ACHN (cell line): Measurements from ENCODE around the gene NOS1AP.

Experiments used
- DNase-seq: peaks from one replicate; pipeline ENCODE4 v3.0.0-alpha.2; 2015
- in situ Hi-C: cut with HindIII; loops from 2 replicates; pipeline ENCODE4 v1.10.0; 2017; ENCODE audit warnings: low sequenced_read_pairs, low pct_ligation_motif_present, low pct_unique_long_range_greater_than_20kb

The NOS1AP gene

GRCh38 chr1:162218975-162219374 lies 149.5 kb downstream of the NOS1AP start:
- no peak for DNase-seq
- in situ Hi-C loops: no loop called here

GRCh38 chr1:162219461-162219860 lies 150.0 kb downstream of the NOS1AP start:
- DNase-seq: no peak
- in situ Hi-C loops: no loop called here

- no peak for DNase-seq
- in situ Hi-C loops: no loop called here
Measured at GRCh38 chr1:162220009-162220539, 150.6 kb downstream of the NOS1AP start.

- in situ Hi-C loops: no loop called here
- no peak for DNase-seq
Measured at GRCh38 chr1:162222014-162222413, 152.5 kb downstream of the NOS1AP start.

GRCh38 chr1:162222730-162223129 lies 153.2 kb downstream of the NOS1AP start:
- DNase-seq: no peak
- in situ Hi-C loops: no loop called here

- DNase-seq: no peak
- in situ Hi-C loops: no loop called here
Measured at GRCh38 chr1:162223488-162223887, 154.0 kb downstream of the NOS1AP start.

- in situ Hi-C loops: no loop called here
- DNase-seq: no peak
Measured at GRCh38 chr1:162224267-162224666, 154.8 kb downstream of the NOS1AP start.

- in situ Hi-C loops: no loop called here
- DNase-seq: no peak
Measured at GRCh38 chr1:162228586-162228985, 159.1 kb downstream of the NOS1AP start.

- in situ Hi-C loops: no loop called here
- DNase-seq: no peak
Measured at GRCh38 chr1:162229549-162229948, 160.1 kb downstream of the NOS1AP start.

- peak; percentile 35 for DNase-seq
Measured at GRCh38 chr1:162230096-162230495, 160.6 kb downstream of the NOS1AP start.

GRCh38 chr1:162230517-162230916 lies 161.0 kb downstream of the NOS1AP start:
- in situ Hi-C loops: no loop called here
- DNase-seq: no peak

More at GRCh38 chr1:162230096-162230495, 160.6 kb downstream of the NOS1AP start:
- in situ Hi-C loops: no loop called here

- in situ Hi-C loops: no loop called here
- DNase-seq: no peak
Measured at GRCh38 chr1:162232034-162232711, 162.7 kb downstream of the NOS1AP start.

GRCh38 chr1:162233066-162233465 lies 163.6 kb downstream of the NOS1AP start:
- no peak for DNase-seq
- in situ Hi-C loops: no loop called here

GRCh38 chr1:162233937-162234336 lies 164.4 kb downstream of the NOS1AP start:
- in situ Hi-C loops: no loop called here
- DNase-seq: no peak

- DNase-seq: no peak
- in situ Hi-C loops: no loop called here
Measured at GRCh38 chr1:162234571-162234970, 165.1 kb downstream of the NOS1AP start.

GRCh38 chr1:162235241-162235800 lies 165.8 kb downstream of the NOS1AP start:
- in situ Hi-C loops: no loop called here
- DNase-seq: peak; percentile 8

GRCh38 chr1:162236201-162236600 lies 166.7 kb downstream of the NOS1AP start:
- DNase-seq: no peak
- in situ Hi-C loops: no loop called here

GRCh38 chr1:162236618-162237017 lies 167.1 kb downstream of the NOS1AP start:
- no peak for DNase-seq
- in situ Hi-C loops: no loop called here

- DNase-seq: no peak
- in situ Hi-C loops: no loop called here
Measured at GRCh38 chr1:162240577-162240976, 171.1 kb downstream of the NOS1AP start.

- in situ Hi-C loops: no loop called here
- DNase-seq: no peak
Measured at GRCh38 chr1:162242804-162243203, 173.3 kb downstream of the NOS1AP start.
